Measurements from ENCODE around the gene PRM1.

PRM1 gene
- total RNA-seq: 0 reads per million in 2 donors

GRCh38 chr16:11280616-11281522 lies at the start of gene PRM1:
Gene PRM1, minus strand, starts transcription at chr16:11281330. Its CDS starts 92 bp downstream, at chr16:11281238.
- DNase-seq: no peak

- no peak for DNase-seq
These were observed 49.6 kb upstream of the PRM1 start for GRCh38 chr16:11330526-11331237.

GRCh38 chr16:11329891-11330290 lies 48.8 kb upstream of the PRM1 start:
- no peak for DNase-seq

GRCh38 chr16:11329071-11329491 lies 48.0 kb upstream of the PRM1 start:
- DNase-seq: no peak

GRCh38 chr16:11328172-11329070 lies 47.3 kb upstream of the PRM1 start:
- DNase-seq: no peak

GRCh38 chr16:11327277-11328171 lies 46.4 kb upstream of the PRM1 start:
- DNase-seq: no peak

- DNase-seq: no peak
These were observed 45.7 kb upstream of the PRM1 start for GRCh38 chr16:11326737-11327276.

- DNase-seq: no peak
These were observed 45.1 kb upstream of the PRM1 start for GRCh38 chr16:11326084-11326736.

GRCh38 chr16:11325404-11326083 lies 44.4 kb upstream of the PRM1 start:
- no peak for DNase-seq

- no peak for DNase-seq
These were observed 42.6 kb upstream of the PRM1 start for GRCh38 chr16:11323551-11324336.

GRCh38 chr16:11322823-11323222 lies 41.7 kb upstream of the PRM1 start:
- DNase-seq: no peak

- DNase-seq: no peak
These were observed 40.5 kb upstream of the PRM1 start for GRCh38 chr16:11321662-11322061.

- no peak for DNase-seq
These were observed 39.0 kb upstream of the PRM1 start for GRCh38 chr16:11320170-11320569.

- DNase-seq: no peak
These were observed 38.5 kb upstream of the PRM1 start for GRCh38 chr16:11319529-11320146.

- DNase-seq: no peak
These were observed 37.7 kb upstream of the PRM1 start for GRCh38 chr16:11318817-11319216.

- no peak for DNase-seq
These were observed 35.3 kb upstream of the PRM1 start for GRCh38 chr16:11316331-11317015.

GRCh38 chr16:11315510-11315909 lies 34.4 kb upstream of the PRM1 start:
- no peak for DNase-seq

GRCh38 chr16:11314309-11314894 lies 33.3 kb upstream of the PRM1 start:
- DNase-seq: no peak
